Activated gamma-delta T cell treated with Interleukin-2 at 50 U/mL for 16 hours (primary cell): ENCODE data around the gene MORC2.

ENCODE experiments used
- DNase-seq: peaks from one replicate; pipeline ENCODE4 v3.0.0-alpha.2; 2020

The MORC2 gene

DNA sequence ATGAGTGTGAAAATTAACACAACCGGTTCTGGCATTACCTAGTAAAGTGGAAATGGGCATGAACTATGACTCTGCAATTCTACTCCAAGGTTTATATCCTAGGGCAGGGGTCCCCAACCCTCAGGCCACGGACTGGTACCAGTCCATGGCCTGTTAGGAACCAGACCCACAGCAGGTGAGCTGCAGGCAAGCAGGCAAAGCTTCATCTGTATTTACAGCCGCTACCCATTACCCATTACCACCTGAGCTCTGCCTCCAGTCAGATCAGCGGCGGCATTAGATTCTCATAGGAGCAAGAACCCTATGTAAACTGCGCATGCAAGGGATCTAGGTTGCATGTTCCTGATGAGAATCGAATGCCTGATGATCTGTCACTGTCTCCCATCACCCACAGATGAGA is 49.8 kb downstream of the MORC2 start:
- no peak for DNase-seq

DNA sequence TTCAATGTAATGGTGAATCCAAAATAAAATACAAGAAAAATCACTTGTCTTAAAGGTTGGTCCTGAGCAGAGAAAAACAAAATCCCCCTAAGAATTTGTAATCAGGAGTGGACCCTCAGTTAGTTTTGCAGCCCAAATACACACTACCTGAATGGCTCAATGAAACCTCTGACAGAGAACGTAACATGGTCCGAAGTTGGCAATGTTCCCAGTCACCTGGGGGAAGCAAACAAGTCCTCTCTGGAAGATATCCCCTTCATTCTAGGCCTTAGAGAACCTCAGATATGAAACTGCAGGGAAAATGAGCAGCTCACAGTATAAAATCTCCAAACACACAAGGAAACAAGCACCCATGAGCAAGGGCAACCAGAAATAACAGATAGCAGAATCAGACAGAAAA is 58.2 kb downstream of the MORC2 start:
- no peak for DNase-seq

DNA sequence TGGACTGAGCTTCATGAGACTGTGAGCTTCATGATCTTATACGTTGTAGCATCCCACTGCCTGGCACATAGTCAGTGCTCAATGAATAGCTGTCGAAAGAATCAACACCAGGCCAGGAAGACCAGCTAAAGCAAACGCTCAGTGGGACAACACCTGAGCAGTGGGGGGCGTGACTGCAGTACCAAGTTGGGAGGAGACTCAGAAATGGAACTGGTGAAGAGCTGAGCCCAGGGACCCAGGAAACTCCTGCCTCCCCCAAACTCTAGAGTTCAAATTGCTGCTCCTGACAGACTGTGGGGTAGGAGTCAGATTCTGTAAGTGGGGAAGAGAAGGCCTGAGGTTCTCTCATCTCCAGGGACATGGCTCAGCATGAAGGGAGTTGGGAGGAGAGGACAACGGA is 59.3 kb downstream of the MORC2 start:
- DNase-seq, result no peak

DNA sequence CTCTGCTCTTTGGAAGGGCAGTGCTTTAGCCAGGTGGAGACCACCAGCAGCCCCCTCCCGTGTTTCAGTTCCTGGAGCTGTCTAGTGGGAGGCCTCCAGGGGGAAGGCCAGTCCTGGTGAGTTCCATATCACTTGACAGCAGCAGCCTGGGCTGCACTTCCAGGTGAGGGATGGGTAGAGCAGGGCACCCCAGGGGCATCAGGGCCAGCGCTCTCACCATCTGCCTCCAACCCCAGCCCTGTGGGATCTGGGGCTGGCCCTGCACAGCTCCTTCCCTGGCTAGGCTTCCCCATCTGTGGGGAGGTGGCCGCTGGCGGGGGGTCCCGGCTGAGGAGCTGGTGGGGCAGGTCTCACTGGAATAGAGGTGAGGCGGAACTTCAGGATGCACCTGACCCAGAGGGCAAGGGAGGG is 60.5 kb downstream of the MORC2 start:
- DNase-seq, result no peak

DNA sequence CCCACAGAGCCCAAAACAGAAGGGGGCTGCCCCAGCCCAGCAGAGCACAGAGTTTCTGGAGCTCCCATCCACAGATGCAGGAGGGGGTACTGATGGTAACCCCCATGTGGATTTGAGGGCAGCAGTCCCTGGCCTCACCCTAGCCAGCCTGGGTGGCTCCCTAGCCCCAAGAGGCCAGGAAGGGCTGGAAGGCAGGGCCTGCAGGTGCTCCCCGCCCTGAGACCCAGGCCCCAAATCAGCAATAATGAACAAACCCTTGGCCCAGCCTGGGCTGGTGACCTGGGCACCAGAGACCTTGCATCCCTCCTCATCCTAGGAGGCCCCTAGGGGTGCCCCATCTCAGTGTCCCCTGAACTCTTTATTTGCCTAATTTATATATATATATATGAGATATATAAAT is 61.6 kb downstream of the MORC2 start:
- DNase-seq, result no peak

DNA sequence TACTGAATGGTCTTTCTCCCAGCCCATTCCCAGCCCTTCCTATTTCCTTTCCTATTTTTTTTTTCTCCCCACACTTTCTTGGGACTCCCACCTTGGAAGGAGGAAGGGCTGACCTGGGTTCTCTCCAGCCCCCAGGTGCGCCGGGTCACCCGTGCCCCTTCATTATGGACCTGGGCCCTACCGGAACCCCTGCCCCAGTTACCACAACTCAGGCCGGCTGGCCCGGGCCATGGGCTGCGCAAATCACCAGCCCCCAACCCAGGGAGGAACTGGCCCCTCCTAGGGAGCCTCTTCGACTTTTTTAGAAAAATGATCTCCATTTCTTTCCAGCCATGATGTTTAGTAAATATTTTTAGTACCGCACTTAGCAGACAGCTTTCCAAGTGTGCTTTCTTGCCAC is 62.2 kb downstream of the MORC2 start:
- DNase-seq, result no peak

DNA sequence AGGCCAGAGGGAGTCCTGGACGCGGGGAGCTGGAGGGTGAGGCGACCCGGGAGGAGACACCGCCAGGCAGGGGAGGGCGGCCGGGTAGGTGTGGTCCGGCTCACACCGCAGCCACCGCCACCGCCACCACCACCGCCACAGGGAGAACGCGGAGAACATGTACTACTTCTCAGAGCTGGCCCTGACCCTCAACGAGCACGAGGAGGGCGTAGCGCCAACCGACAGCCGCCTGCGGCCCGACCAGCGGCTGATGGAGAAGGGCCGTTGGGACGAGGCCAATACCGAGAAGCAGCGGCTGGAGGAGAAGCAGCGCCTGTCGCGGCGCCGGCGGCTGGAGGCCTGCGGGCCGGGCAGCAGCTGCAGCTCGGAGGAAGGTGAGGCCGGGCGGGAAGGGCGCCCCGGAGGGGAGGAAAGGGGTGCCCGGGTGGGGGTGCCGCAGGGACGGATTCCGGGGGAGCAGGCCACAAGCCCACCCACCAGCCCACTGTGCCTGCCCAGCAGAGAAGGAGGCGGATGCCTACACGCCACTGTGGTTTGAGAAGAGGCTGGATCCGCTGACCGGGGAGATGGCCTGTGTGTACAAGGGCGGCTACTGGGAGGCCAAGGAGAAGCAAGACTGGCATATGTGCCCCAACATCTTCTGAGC is 62.8 kb downstream of the MORC2 start:
- no peak for DNase-seq

DNA sequence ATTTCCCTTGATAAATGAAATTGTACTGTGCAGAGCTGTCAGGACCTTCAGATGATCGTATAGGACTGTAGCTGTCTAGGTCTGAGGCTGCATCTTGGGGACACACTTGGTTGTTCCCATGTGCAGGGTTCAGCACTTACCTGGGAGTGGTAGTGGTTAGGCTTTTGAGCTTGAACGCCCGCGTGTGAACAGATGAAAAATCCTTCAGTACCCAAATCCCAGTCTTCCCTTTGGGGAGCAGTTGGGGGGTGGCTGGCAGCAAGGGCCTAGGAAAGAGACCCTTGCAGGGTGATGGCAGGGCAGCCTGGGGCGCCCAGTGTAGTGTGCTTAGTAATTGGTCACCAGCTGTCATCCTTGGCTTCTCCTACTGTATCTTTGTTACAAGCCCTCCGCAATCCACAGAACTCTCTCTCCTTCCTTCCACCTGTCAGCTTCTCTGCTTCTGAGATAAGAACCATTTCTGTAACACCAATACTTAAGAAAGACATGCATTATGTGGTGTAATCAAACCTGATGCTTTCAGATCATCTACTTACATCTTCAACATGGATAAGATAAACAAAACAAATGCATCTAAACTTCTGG is 64.6 kb downstream of the MORC2 start:
- DNase-seq, result no peak

DNA sequence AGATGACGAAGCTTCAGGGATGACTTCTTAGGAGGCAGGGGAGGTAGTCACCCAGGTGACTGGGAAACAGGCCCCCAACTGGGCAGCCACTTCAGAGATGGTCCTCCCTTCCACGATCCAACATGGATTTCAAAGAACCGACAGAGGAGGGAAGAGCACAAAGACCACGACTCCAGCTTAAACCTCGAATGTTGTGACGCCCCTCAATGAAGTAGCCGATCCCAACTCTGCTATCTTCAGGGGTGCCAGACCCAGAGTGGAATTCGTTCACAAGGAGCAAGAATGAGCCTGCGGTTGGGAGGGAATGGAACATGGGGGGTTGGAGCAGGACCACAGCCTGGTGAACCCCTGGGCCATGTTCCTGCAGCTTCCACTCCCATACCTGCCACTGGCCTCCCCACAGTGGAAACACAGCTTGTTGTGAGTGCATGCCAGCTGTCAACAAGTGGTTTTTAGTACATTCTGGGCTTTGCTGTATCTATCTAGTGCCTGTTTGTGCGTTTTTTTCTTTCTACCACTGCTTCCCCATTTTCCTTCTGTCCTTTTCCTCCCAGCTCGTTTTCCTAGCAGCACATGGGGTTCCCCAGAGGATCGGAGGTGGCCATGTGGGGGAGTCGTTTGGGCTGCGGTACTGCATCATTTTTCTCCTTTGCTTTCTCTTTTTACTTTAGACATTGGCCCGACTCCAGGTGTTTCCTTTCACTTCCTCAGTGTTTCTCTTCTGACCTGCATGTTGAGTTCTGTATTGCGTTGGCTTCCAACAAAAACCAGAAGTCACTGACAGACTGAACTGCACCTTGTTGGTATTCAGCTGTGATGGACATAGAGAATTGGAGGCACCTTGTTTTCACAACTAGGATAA is 65.8 kb downstream of the MORC2 start:
- no peak for DNase-seq

DNA sequence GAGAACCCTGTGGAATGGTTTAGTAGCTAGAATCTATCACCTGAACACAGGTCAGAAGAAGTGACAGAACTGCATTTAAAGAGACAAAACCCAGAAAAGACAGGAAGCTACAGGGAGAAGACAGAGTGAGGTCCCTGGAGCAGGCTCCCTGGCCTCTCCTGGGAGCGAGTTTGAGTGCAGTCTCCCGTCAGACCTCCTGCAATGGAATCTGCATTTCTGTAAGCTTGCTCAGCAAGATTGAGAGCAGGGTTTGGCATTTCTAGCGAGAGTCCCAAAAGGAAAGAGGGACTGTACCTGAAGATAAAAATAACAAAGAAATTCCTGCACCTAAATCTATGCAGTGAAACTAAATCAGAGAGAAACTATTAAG is 74.2 kb downstream of the MORC2 start:
- DNase-seq, result no peak

DNA sequence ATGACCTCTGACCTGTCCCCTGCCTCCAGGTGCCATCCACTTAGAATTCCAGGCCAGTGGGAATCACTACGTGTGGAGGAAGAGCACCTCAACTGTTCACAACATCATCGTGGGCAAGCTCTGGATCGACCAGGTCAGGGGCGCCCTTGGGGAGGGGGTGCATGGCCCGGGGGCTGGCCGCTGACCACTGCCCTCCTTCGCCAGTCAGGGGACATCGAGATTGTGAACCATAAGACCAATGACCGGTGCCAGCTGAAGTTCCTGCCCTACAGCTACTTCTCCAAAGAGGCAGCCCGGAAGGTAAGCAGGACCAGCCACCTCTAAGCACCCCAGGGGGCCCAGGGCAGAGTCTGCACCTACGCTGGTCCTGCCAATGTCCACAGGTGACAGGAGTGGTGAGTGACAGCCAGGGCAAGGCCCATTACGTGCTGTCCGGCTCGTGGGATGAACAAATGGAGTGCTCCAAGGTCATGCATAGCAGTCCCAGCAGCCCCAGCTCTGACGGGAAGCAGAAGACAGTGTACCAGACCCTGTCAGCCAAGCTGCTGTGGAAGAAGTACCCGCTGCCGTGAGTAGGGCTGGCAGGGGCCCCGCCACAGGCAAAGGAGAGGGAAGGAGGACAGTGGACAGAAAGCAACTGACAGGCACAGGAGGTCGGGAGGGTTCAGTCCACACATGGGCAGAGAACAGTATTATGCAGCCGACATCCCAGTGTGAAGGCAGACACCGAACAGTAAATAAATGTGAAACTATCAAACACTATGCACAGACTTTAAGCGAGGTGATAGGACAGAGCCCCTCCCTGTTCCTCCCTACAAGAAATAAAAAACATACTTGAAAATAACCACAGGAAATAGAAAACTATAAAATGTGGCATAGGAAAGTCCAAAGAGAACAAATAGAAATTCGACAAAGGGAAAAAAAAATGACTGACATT is 74.9 kb downstream of the MORC2 start:
- DNase-seq, result no peak

DNA sequence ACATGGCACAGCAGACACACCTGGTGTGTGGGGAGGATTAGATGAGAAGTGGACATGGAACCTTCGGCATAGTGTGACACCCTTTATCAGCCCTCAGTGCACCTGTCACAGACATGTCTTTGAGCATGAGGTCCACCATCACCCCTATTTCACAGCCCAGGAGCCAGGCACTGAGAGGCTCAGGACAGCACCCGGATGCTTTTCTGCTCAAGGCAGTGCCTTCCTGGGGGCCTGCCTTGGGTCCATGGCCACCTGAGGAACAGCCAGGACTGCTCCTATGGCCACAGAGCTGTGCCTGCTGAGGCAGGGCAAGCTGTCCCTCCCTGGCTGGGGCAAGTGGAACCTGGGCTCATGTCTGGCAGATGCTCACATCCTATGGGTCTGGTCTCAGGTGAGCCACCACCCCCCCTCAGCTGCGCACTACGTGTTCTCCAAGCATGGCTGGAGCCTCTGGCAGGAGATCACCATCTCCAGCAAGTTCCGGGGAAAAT is 75.8 kb downstream of the MORC2 start:
- DNase-seq, result no peak

DNA sequence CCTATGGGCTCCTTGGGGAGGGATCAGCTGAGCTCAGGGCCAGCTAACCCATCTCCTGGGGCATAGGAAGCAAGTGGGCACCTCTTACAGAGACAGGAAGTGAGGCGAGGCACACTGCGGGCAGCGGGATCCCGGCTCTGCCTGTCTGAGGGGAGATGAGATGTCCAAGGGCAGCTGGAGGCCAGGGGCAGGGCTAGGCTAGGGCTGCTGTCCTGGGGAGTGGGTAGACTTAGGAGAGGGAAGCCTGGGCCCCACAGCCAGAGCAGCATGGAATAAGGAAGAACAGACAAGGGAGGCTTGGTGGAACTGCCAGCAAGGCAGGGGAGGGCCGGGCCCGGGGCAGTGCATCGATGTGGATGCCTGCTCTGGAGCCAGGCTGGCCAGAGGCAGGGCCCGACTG is 76.3 kb downstream of the MORC2 start:
- no peak for DNase-seq

DNA sequence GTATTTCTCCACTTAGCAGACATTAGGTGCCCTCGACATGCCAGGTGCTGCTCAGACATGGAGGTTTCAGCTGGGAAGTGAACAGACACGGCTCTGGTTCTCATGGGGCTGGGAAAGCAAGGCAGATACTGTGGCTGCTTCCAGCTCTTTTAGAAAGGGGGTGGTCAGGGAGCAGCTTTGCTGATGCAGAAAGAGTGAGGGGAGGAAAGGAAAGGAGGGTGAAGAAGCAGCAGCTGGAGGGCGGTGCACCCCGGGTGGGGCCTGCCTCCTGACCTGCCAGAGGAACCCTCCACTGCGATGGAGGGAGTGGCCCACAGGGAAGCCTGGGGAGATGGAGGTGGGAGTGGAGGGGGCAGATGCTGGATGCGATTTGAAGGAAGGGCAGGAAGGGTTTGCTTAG is 76.8 kb downstream of the MORC2 start:
- DNase-seq, result no peak

DNA sequence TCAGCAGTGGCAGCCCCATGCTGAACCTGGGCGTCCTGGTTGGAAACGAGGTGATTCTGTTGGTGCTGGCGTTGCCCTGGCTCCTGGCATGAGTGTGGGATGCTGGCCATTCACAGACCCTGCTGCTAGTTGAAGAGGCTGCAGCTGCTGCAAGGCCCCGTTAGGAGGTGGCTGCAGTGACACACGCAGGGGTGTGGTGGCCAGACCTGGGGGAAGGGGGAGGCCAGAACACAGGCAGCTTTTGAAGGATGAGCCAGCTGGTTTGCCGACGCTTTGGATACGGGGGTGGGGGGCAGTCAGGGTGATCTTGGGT is 77.2 kb downstream of the MORC2 start:
- DNase-seq, result no peak

DNA sequence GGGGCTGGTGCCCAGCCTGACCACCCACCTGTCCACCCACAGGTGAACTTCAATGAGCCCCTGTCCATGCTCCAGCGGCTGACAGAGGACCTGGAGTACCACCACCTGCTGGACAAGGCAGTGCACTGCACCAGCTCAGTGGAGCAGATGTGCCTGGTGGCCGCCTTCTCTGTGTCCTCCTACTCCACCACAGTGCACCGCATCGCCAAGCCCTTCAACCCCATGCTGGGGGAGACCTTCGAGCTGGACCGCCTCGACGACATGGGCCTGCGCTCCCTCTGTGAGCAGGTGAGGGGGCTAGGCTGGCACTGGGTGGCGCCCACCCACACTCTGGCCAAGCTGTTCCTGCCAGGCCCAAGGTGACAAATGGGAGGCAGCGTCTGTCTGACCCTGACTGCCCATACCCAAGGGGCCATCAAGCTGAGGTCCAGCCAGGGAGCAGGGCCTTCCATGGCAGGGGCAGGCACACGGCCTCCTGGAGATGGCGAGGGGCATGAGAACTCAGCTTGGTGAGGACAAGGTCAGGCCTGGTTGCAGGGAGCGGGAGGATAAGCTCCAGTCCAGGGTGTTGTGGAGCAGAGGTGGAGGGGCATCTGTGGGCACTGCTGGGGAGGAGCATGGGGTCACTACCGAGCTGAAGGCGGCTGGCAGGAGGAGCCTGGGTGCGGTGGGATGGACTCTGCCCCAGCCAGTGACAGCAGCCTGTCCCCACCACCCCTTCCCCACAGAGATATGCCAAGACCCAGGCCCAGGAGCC is 77.7 kb downstream of the MORC2 start:
- DNase-seq, result no peak

DNA sequence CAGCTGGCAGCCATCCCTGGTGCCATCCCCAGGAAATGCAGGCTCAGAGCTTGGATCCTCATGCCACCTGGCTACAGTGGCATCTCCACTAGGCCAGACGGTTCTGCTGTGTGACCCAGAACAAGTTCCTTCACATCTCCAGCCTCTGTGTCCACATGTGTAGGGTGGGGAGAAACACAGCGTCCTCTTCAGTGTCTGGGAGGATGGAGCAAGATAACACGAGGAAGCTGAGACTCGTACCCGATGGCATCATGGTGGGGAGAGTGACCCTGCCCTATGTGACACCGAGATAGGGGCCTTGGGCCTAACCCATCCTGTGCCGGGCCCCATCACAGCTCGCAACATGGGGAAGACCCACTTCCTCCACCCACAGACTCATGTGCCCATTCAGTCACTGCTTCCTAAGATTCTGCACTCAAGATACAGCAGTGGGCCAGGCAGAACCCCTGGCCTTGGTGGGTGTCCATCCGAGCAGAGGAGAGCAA is 78.5 kb downstream of the MORC2 start:
- no peak for DNase-seq

DNA sequence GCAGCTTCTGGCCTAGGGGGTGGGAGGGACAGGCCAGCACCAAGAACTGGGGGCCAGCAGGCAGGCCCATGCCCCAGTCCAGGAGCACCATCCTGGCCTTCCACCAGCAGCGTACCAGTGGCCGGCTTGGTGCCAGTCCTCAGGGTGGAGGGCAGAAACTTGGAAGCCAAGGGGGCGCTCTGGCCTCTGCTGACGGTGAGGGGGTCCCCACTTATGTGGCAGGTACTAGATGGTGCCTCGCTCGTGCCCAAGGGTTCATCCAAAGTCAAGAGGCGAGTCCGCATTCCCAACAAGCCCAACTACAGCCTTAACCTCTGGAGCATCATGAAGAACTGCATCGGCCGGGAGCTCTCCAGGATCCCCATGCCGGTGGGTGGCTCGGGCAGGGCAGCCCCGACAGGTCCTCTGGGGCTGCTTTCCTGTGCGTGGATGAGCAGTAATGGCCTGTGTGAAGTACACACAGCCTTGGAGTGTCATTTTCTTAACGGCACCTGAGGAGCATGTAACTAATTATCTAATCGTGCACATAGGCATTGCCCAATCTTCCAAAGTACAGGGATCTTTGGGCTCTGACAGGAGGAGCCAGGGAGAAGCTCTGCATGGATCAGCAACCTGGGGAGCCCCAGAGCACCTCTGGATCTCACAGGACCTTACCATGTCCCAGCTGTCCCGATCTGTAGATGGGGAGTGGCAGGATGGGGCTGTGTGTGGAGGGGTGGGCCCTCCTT is 79.1 kb downstream of the MORC2 start:
- no peak for DNase-seq

DNA sequence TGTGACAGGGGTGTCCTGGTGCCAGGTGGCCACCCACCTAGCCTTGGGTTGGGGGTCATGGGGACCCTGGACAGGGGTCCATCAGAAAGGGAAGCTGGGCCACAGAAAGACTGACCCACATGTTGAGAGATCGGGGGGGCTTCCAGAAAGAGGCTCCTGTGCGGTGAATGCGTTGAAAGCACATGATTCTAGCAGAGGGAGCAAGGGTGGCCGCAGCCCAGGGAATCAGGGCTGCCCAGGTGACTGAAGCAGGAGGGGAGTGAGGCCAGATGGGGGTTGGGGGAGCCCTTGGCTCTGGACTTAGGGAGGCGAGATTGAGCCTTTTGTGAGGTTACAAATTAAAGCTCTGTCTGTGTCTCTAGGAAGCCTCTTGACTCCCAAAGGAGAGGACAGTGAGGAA is 80.7 kb downstream of the MORC2 start:
- no peak for DNase-seq

DNA sequence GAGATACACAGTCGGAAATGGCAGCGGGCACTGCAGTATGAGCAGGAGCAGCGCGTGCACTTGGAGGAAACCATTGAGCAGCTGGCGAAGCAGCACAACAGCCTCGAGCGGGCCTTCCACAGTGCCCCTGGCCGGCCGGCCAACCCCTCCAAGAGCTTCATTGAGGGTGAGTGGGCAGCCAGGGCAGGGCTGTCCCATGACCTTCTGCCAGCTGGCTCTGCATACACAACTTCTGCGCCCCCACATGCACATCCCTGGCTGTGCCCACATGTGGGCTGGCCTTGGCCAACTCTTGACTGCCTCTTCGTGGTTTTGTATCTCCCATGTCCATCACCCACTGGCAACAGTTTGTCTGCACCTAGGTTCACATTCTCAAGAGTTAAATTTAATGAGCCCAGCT is 81.1 kb downstream of the MORC2 start:
- DNase-seq, result no peak

DNA sequence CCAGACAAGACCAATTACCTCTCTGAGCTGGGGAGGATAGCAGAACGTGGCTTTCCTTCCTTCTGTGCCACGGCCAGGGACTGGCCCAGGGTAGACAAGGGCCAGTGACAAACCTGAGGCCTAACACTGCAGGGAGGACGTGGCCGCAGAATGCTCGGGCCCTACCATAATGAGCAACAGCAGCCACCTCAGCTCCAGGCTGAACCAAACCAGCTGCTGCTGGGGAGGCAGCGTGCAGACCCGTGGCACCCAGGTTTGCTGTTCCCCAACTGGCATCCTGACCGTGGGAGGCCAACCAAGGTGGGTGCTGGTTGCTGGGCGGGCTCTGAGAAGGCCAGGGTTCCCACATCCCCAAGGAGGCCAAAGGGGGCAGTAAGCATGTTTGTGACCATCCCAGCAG is 83.0 kb downstream of the MORC2 start:
- no peak for DNase-seq

DNA sequence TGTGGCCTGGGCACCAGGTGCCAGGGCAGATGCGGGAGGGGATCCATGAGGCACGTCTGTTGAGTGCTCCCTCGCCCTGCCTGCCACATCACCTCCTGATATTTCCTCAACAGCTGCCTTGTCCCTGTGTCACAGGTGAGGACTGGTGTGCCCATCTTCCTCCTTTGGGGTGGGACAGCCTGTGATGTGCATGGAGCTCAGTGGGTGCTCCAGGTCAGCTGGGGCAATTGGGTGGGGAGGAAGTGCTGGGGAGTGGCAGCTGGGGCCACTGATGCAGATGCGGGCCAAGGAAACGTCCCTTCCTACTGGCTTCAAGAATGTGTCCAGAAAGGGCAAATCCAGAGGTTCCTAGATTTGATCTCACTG is 83.6 kb downstream of the MORC2 start:
- no peak for DNase-seq
